AG20443 (cell line): ENCODE measurements around the gene TTC23.
A peak's percentile ranks its signal among the peaks of the same experiment; 100 is the strongest.

Experiments
- DNase-seq: peaks from one replicate; pipeline ENCODE4 v3.0.0; 2012; ENCODE audit warnings: low spot score, mixed read lengths

The TTC23 gene

DNA sequence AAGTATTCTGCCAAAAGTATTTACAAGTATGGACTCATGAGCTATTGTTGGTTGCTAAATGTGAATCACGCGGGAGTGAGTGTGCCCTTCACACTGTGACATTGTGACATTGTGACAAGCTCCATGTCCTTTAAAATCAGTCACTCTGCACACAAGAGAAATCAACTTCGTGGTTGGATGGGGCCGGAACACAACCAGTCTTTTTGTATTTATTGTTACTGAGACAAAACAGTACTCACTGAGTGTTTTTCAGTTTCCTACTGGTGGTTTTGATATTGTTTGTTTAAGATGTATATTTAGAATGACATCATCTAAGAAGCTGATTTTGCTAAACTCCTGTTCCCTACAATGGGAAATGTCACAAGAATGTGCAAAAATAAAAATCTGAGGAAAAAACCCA, 114.2 kb downstream of the TTC23 start:
- DNase-seq = no peak

DNA sequence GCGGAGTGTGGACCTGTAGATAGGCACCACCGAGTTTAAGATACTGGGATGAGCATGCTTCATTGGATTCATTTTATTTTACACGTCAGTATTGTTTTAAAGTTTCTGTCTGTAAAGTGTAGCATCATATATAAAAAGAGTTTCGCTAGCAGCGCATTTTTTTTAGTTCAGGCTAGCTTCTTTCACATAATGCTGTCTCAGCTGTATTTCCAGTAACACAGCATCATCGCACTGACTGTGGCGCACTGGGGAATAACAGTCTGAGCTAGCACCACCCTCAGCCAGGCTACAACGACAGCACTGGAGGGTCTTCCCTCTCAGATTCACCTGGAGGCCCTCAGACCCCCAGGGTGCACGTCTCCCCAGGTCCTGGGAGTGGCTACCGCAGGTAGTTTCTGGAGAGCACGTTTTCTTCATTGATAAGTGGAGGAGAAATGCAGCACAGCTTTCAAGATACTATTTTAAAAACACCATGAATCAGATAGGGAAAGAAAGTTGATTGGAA, 115.0 kb downstream of the TTC23 start:
- no peak for DNase-seq

DNA sequence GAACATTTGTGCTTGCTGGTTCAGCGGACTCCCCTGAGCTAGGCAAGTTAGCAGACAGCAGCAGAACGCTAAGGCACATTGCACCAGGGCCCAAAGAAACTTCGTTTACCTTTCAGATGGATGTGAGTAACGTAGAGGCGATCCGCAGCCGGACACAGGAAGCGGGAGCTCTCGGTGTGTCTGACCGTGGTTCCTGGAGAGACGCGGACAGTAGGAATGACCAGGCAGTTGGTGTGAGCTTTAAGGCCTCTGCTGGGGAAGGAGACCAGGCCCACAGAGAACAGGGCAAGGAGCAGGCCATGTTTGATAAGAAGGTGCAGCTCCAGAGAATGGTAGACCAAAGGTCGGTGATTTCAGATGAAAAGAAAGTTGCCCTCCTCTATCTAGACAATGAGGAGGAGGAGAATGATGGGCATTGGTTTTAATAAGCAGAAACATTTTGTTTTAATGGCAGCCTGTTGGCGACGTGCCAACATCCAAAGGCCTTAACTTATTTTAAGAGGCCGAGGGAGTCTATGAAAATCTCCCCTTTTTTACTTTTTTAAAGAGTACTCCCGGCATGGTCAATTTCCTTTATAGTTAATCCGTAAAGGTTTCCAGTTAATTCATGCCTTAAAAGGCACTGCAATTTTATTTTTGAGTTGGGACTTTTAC, 116.6 kb downstream of the TTC23 start:
- no peak for DNase-seq

DNA sequence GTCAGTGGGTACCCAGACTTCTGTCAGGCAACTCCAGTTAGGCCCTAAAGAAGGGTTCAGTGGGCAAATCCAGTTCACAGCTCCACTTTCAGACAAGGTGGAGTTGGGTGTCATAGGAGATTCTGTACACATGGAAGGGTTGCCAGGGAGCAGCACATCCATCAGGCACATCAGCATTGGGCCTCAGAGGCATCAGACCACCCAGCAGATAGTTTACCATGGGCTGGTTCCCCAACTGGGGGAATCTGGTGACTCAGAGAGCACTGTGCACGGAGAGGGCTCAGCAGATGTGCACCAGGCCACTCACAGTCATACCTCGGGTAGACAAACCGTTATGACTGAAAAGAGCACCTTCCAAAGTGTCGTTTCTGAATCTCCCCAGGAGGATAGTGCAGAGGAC, 117.3 kb downstream of the TTC23 start:
- DNase-seq = no peak

DNA sequence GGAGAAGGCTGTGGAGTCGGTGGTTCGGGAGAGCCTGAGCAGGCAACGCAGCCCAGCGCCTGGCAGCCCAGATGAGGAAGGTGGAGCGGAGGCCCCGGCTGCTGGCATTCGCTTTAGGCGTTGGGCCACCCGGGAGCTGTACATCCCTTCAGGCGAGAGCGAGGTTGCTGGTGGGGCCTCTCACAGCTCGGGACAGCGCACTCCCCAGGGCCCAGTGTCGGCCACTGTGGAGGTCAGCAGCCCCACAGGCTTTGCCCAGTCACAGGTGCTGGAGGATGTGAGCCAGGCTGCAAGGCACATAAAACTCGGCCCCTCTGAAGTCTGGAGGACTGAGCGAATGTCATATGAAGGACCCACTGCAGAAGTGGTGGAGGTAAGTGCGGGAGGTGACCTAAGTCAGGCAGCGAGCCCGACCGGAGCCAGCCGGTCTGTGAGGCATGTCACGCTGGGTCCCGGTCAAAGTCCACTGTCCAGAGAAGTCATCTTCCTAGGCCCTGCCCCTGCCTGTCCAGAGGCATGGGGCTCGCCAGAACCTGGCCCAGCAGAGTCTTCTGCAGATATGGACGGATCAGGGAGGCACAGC, 117.8 kb downstream of the TTC23 start:
- no peak for DNase-seq

DNA sequence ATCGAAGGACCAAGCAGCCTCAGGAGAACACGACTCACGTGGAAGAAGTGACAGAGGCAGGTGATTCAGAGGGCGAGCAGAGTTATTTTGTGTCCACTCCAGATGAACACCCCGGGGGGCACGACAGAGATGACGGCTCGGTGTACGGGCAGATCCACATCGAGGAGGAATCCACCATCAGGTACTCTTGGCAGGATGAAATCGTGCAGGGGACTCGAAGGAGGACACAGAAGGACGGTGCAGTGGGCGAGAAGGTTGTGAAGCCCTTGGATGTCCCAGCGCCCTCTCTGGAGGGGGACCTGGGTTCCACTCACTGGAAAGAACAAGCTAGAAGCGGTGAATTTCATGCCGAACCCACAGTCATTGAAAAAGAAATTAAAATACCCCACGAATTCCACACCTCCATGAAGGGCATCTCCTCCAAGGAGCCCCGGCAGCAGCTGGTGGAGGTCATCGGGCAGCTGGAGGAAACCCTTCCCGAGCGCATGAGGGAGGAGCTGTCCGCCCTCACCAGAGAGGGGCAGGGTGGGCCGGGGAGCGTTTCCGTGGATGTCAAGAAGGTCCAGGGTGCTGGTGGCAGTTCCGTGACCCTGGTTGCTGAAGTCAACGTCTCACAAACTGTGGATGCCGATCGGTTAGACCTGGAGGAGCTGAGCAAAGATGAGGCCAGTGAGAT, 118.5 kb downstream of the TTC23 start:
- DNase-seq = no peak

DNA sequence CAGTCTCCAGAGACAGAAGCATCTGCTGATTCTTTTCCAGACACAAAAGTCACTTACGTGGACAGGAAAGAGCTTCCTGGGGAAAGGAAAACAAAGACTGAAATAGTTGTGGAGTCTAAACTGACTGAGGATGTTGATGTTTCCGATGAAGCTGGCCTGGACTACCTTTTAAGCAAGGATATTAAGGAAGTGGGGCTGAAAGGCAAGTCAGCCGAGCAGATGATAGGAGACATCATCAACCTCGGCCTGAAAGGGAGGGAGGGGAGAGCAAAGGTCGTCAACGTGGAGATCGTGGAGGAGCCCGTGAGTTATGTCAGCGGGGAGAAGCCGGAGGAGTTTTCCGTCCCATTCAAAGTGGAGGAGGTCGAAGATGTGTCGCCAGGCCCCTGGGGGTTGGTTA, 119.1 kb downstream of the TTC23 start:
- DNase-seq = no peak

DNA sequence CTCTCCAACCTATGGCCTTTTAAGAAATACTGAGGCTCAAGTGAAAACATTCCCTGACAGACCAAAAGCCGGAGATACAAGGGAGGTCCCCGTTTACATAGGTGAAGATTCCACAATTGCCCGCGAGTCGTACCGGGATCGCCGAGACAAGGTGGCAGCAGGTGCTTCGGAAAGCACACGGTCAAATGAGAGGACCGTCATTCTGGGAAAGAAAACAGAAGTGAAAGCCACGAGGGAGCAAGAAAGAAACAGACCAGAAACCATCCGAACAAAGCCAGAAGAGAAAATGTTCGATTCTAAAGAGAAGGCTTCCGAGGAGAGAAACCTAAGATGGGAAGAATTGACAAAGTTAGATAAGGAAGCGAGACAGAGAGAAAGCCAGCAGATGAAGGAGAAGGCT, 119.7 kb downstream of the TTC23 start:
- no peak for DNase-seq

DNA sequence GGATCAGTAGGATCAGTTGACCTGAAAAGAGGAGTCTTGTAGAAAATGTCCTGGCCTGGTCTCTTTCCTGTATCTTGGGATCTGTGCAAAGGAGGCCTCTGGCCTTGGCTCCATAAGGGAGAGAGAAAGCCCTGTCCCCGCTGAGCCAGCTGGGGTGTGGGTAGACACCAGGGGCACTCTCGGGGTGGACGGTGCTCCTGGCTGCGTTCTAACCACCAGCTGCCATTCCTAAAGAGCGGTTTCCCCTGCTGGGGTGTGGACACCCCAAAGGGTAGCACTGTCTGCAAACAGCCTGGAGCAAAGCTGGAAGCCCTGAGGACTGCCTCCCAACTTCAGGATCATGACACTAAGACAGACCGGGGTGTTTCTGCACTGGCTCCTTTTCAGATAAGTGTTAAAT, 121.0 kb downstream of the TTC23 start:
- no peak for DNase-seq

DNA sequence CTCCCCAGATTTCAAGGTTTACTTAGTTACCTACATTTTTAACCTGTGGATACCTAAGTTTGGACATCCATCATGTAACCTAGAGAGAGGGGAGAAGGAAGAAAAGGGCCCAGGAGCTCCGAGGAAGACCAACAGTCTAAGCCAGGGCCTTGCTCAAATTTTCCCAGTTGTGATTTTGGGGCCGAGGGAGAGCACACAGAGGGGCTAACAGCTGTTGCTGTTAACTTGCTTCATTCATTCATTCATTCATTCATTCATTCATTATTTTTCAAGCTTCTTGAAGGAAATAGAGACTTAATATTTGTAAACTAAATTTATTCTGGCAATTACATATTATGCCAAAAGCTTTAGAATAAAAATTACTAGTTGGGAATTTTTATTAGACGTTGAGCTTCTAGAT, 121.6 kb downstream of the TTC23 start:
- DNase-seq = no peak

DNA sequence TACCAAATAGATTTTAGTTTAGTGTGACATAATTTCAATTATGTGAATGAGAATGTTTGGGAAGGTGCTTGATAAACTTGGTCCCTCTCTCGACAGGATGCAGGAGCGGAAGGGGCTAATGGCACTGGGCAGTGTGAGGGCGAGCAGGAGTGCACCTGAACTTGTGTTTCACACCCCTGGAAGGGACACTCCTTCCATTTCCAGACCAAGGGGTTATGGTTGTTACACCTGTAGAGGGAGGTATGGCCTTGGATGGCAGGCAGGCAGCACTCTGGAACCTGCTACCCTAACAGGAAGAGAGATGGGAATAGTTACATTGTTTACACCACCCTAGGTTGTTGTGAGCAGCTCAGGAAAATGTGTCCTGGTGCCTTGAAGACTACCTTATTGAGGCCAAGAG, 122.5 kb downstream of the TTC23 start:
- DNase-seq = no peak

DNA sequence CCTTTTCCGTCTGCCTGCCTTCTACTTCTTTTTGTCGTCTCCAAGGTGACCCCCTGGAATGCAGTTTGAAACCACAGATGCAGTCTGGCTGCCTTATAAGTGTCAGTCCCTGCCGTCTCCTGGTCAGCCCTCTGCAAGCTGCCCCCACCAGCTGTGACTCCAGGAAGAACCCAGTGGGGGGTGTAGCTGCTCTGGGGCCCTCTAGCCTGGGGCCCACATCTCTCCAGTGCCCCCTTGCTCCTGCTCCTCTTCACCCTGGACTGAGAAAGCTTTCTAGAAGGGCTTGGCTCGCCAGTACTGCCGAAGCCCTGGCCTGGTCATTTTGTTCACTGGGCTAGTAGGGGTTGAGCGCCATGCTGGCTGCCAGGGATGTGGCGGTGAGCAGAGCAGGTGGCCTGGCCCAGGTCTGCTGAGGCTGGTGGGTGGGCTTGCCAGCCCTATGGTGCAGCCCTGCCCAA, 123.2 kb downstream of the TTC23 start:
- no peak for DNase-seq

DNA sequence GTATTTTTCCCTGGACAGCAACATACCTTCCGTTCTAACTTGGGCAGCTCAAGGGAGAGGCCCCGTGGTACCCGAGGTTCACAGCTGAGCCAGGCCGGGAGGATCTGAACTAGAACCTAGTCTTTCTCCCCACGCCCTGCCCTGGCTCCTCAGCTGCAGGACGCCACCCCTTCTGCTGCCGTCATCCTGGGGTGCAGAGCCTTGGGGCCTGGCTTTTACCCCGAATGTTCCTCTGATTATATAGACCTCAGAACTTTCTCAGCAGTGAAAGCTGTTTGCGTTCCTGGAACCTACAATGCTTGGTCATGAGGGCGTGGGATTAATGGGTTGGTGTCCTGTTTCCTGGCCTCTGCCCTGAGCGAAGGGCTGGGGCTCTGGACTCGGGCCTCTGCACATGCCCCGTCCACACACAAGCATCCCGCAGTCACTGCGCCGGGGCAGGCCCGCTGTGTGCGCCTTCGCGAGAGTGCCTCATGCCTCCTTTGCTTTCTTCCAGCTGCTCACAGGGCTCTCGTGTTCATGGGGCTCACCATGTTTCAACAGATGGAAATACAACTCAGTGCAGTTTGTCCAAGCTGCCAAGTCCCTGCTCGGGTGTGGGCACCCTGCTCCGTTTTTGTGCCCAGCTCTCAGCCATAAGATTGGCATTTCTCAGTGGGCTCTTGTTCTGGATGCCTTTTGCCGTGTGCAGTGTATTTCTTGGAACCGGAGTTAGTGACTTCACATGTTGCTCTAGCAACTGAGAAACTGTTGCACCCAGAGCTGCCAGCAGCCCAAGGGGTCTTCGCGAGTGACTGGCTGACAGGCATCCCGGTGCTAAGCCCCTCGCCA, 124.1 kb downstream of the TTC23 start:
- no peak for DNase-seq

DNA sequence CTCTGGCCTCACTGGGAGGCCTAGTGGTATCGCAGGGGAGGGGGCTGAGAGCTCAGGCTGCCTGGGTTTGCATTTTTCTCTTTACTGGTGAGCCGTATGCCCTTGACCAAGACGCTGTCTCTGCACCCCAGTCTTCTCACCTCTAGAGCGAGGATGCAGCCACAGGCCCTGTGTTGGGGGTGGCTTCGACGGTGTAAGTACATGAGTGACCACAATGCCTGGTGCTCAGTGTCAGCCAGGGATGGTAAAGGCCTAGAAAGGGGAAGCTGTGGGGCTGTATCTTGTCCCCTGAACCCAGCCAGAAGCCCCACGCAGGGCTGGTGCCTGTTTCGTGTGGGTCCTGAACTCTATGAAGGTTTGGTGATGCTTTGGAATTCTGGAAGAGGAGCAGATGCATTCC, 124.7 kb downstream of the TTC23 start:
- no peak for DNase-seq

DNA sequence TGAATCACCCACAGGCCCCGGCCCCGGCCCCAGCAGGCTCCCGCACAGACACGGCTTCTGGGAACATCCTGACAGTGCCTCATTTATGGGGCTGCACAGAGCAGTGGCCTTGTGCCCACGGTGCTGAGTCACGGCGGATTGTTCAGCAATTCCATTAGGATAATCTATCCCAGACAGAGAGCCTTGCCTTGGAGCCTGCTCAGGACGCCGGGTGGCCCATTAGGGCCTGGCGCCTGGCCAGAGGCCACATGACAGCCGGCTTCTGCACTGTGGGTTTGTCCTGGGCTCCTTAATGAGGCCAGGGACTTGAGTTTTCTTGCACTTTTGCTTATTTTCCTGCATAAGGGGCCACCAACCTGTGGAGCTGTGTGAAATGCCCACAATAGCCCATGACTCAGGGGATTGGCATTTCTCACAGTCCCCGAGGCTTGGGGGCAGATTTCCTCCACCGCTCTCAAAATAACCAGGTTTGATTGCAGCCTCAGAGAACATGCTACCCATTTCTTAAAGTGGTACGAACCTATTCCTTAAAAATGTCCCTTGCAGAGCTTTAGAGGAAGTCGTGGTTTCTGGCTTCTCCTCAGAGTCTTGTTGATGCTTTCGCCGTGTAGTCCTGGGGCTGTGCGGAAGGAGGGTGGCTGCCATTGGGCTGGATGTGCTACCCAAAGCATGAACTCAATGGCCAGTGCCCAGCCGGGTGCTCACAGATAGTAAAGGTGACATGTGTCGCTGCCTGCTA, 125.5 kb downstream of the TTC23 start:
- DNase-seq = peak; percentile 94

DNA sequence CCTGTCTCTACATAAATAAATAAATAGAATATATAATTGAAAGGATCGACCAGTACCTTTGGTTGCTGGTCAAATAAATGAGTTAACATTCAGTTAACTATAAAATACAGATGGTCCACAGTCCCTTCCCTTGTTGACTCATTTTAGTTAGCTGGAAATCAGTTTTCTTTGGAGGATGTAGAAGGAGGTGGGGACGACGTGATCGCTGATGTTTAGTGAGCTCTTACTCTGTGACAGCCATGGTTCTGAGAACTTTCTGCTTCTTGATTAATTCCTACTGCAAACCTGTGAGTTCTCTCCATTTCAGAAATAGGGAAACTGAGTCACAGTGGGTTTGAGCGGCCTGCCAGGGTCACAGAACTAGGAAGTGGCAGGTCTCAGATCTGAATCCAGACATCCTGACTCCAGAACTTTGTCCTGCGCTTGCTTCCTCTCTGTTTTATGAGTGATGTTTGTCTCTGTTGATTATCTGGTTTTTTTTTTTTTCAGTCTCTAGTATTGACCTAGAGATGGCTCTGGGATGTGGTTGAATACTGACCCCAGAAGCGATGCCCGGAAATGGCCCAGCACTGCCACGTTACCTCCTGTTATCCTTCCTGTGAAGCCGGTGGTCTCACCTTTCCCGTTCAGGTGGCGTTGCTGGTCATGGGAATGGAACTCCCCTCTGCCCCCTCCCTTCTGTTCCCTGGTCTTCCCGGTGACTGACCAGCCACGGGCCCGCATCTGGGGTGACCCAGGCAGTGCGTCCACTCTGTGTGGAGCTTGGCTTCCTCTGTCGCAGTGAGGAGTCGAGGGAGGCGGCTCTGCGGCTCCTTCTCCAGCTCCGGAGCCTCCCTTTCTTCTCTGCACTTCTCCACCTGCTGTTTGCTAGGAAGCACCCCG, 126.3 kb downstream of the TTC23 start:
- no peak for DNase-seq

DNA sequence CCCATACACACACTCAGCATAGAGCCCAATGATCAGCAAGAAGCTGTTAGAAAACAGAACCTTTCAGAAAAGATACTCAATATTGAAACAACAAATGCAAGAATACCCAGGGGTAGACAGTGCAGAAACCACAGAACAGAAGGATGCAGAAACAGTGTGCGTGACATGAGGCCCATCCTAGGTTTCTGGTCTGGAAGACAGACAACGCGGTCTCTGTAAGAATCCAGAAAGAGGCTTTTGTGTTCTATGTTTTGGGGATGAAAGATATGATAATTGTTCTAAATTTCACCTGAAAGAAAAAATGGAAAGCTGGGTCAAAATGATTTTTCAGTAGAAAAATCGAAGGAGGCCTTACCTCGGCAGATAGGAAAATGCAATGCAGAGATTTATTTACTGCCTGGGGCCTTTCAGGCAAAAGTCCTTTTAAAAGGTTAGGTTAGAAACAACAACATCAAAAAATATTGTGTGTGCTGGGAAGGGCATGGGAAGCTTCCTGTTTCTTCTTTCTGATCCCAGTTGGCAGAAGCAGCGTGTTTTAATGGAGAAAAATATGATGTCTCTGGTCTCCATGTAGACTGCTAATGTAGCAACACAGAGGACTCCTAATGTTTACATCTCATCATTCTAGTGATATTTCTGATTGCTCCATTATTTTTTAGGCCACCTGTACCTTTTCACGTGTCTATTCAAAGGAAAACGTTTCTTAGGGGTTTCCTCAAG, 127.5 kb downstream of the TTC23 start:
- DNase-seq = no peak

DNA sequence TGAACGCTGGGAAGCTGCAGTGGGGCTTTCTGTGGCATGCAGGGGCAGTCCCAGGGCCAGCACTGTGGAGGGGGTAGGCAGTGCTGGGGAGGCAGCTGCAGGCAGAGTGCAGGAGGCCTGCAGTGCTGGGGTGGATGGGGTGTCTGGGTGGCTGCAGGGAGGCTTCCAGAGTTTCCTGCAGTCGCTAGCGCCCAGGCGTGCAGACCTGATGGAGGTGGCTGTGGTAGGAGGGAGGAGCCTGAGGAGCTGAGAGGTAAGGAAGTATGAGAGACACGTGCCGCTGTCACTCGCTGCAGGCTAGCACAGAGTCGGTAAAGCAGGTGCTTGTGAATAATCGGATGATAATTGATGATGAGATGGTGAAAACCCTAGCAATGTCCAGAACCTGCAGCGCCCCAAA, 128.2 kb downstream of the TTC23 start:
- no peak for DNase-seq

DNA sequence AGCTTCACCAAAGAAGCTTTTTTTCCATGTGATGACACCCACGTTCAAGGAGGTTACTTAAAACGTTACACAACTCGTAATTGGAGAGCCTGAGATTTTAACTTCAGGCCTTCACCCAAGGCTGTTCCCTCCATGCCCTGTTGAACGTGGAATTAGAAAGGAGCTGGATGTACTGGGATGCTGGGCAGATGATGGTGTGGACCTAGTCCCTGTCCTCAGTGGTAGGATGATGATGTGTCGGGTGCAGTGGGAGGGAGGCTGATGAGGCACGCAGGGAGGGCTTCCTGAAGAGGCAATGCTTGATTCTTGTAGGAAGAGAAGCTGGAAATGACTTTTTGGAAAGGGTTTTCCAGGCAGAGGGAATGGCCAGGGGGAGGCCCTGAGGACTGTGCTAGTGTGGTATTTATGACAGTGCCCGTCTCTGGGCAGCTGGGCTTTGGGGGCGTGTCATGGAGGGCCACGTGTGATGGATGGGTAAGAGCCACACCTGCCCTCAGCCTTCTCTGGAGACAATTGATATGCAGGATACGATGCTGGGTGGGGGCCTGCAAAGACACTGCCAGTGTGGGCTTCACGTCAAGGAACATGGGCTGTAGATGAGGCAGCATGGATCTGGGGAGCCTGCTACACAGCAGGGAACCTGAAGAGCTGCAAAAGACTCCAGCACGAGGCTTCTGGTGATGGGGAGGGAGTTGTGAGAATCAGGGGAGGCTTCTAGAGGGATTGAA, 129.2 kb downstream of the TTC23 start:
- DNase-seq = no peak
